ENCODE data around the gene ZDHHC8. TPM values are rescaled to one million over a fixed set of nuclear protein-coding genes. Genes with fewer than 3 reads are reported as not detected.

ZDHHC8 gene
- total RNA-seq, 1 donor from 2014 or later, result 35.5 TPM

DNA sequence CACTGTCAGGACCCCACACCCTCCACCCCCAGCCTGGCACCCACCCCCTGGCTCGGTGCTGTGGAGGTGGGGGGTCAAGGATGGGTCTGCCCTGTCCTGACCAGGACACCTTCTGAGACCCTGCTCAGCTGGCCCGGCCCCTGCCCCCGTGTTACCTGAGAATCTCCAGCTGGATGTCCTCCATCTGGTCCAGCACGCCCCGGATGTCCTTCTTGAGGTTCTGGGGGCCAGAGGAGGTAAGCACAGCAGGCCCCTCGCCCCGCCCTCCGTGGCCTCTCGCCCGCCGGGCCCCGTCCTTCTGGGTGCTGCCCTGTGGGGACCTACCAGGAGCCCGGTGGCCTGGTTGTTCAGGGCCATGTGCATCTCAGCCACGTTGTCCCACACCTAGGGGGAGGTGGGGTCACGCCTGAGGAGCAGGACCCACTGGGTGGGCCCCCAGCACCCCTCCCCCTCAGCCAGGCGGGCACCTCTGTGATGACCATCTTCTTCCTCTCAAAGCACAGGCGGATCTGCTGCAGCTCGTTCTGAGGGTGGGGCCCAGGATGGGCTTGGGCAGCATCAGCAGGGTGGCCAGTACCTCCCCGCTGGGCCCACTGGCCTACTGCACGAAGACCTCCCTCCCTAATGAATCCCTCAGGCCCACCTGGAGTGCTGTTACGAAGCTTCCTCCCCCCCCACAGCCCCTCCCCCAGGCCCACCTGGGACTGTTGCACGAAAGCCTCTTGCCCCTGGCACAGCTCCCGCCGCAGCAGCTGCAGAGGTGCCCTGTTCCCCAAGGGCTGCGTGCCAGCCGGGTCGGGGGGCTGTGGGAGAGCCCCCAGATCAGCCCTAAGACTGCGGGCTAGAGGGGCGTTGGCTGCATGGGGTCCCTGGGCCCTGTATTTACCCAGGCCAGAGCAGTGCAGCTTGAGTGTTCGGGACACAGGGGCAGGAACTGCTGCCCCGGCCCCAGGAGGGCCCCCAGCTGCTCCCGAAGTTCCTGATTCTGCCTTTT is 17.9 kb downstream of the ZDHHC8 start:
- H3K36me3 ChIP-seq, result peaks cover 6 to 7% of the 10 kb centered on the region in 2 donors
- no peak for DNase-seq (ENCODE audit: low spot score in 2 of 2)
- H3K27ac ChIP-seq, result no peak overlapping the region
- intact Hi-C loops (cut with DNase I), result no loop called here
- H3K27me3 ChIP-seq, result peaks cover 4% of the 10 kb centered on the region
- TF ChIP-seq, protein P1, sequence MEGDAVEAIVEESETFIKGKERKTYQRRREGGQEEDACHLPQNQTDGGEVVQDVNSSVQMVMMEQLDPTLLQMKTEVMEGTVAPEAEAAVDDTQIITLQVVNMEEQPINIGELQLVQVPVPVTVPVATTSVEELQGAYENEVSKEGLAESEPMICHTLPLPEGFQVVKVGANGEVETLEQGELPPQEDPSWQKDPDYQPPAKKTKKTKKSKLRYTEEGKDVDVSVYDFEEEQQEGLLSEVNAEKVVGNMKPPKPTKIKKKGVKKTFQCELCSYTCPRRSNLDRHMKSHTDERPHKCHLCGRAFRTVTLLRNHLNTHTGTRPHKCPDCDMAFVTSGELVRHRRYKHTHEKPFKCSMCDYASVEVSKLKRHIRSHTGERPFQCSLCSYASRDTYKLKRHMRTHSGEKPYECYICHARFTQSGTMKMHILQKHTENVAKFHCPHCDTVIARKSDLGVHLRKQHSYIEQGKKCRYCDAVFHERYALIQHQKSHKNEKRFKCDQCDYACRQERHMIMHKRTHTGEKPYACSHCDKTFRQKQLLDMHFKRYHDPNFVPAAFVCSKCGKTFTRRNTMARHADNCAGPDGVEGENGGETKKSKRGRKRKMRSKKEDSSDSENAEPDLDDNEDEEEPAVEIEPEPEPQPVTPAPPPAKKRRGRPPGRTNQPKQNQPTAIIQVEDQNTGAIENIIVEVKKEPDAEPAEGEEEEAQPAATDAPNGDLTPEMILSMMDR (IDR thresholded peaks at IDR 0.05), result no peak
- H3K4me3 ChIP-seq, result no peak overlapping the region
- no peaks in the 10 kb centered on the region for H3K9me3 ChIP-seq
- H3K4me1 ChIP-seq, result no peaks in the 10 kb centered on the region

GRCh38 chr22:20150381-20151275 is 19.0 kb downstream of the ZDHHC8 start, which contains the start of gene CCDC188:
CCDC188 (minus strand) TSS chr22:20151055; CDS start chr22:20150986, 69 bp downstream.
- Histone ChIP-seq H3K27ac (no peak within 1 kb of the TSS), H3K9me3 (no peaks in the 10 kb centered on the region), H3K36me3 (peaks cover 0 to under 1% of the 10 kb centered on the region in 2 donors), H3K27me3 (peaks cover 4% of the 10 kb centered on the region), H3K4me1 (no peaks in the 10 kb centered on the region), H3K4me3 (no peak within 1 kb of the TSS)
- TF ChIP-seq, protein P1 (IDR thresholded peaks at IDR 0.05), result no peak
- no peak for DNase-seq (ENCODE audit: low spot score in 2 of 2)
- intact Hi-C loops (cut with DNase I), result no loop called here

DNA sequence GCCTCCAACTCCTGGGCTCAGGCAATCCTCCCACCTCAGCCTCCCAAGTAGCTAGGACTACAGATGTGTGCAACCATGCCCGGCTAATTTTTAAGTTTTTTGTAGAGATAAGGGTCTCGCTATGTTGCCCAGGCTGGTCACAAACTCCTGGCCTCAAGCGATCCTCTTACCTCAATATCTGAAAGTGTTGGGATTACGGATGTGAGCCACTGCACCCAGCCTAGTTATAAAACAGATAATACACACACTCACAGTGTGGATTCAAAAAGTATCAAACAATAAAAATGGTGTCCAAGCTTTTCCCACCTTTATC is 19.6 kb downstream of the ZDHHC8 start:
- Histone ChIP-seq H3K4me1 (no peaks in the 10 kb centered on the region), H3K27me3 (peaks cover 4% of the 10 kb centered on the region), H3K36me3 (no peaks in the 10 kb centered on the region), H3K4me3 (no peak overlapping the region), H3K9me3 (no peaks in the 10 kb centered on the region), H3K27ac (no peak overlapping the region)
- DNase-seq (ENCODE audit: low spot score in 2 of 2), result no peak
- intact Hi-C loops (cut with DNase I), result no loop called here
- TF ChIP-seq, protein P1 (IDR thresholded peaks at IDR 0.05), result no peak

DNA sequence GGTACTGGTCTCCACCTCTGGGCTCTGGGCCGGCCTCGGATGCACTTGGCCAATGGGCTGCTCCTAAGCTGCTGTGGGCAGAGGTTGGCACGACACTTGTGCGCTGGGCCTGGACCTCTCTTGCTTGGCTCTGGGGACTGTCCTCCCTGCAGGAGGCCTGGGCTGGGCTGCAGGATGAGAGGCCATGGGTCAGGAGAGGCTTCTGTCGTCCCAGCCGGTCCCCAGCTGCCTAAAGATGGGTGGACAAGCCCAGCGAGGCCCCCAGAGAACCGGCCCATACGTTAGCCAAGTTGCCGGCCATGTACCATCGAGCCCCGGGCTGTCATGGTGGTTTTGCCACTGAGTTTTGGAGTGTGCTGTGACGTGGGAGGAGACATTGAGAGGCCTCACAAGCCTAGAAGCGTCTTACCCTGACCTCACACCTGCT is 20.9 kb downstream of the ZDHHC8 start:
- TF ChIP-seq, protein P1 (IDR thresholded peaks at IDR 0.05), result no peak
- Histone ChIP-seq H3K4me1 (no peaks in the 10 kb centered on the region), H3K27me3 (peaks cover 4% of the 10 kb centered on the region), H3K27ac (no peak overlapping the region), H3K4me3 (no peak overlapping the region), H3K36me3 (no peaks in the 10 kb centered on the region), H3K9me3 (no peaks in the 10 kb centered on the region)
- intact Hi-C loops (cut with DNase I), result no loop called here
- no peak for DNase-seq (ENCODE audit: low spot score in 2 of 2)

GRCh38 chr22:20153945-20154344 is 22.3 kb downstream of the ZDHHC8 start:
- intact Hi-C loops (cut with DNase I), result no loop called here
- H3K4me1 ChIP-seq, result no peaks in the 10 kb centered on the region
- DNase-seq (ENCODE audit: low spot score in 2 of 2), result no peak
- H3K36me3 ChIP-seq, result no peaks in the 10 kb centered on the region
- H3K27ac ChIP-seq, result no peak overlapping the region
- no peak overlapping the region for H3K4me3 ChIP-seq
- peaks cover 4% of the 10 kb centered on the region for H3K27me3 ChIP-seq
- H3K9me3 ChIP-seq, result no peaks in the 10 kb centered on the region
- TF ChIP-seq, protein P1 (IDR thresholded peaks at IDR 0.05), result no peak
